ENCODE results near the gene SHLD1.
"Not testable (repeated sequence)": the region's sequence is repeated elsewhere in the genome, so short reads cannot be mapped to it uniquely, and the experiment has no call there.

The SHLD1 gene

DNA sequence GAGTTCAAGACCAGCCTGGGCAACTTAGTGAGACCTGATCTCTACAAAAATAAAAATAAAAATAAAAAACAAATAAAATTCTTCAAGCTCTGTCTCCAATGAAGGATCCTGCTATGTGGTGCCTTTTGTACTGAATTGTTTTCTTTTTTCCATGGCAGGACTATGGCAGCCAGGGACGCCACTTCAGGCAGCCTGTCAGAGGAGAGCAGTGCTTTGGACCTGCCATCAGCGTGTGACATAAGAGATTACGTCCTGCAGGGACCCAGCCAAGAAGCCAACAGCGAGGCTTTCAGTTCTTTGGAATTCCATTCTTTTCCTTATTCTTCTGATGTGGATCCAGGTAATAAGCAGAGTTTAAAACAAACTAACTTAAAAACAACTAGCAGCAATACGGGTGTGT, 22.5 kb downstream of the SHLD1 start:
- H3K4me3 ChIP-seq (ENCODE audit: low read depth, low read length) = no peak overlapping the region
- TF ChIP-seq, protein P1, sequence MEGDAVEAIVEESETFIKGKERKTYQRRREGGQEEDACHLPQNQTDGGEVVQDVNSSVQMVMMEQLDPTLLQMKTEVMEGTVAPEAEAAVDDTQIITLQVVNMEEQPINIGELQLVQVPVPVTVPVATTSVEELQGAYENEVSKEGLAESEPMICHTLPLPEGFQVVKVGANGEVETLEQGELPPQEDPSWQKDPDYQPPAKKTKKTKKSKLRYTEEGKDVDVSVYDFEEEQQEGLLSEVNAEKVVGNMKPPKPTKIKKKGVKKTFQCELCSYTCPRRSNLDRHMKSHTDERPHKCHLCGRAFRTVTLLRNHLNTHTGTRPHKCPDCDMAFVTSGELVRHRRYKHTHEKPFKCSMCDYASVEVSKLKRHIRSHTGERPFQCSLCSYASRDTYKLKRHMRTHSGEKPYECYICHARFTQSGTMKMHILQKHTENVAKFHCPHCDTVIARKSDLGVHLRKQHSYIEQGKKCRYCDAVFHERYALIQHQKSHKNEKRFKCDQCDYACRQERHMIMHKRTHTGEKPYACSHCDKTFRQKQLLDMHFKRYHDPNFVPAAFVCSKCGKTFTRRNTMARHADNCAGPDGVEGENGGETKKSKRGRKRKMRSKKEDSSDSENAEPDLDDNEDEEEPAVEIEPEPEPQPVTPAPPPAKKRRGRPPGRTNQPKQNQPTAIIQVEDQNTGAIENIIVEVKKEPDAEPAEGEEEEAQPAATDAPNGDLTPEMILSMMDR (IDR thresholded peaks at IDR 0.05; ENCODE audit: low read depth, low read length) = no peak

DNA sequence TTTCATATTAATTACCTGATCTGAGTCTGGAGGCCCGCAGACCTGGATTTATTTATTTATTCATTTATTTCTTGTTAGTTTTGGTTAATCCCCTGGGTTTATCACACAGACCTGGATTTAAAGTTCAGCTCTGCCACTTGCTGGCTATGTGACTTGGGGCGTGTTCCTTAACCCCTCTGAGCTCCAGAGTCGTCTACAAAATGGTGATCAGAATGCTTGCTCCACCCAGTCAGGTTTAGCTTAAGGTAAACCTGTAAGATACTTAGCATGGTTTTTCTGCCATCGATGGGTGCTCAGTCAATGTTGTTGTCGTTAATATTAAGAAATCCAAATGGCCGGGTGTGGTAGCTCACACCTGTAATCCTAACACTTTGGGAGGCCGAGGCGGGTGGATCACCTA, 23.4 kb downstream of the SHLD1 start:
- TF ChIP-seq, protein P1 (IDR thresholded peaks at IDR 0.05; ENCODE audit: low read depth, low read length) = no peak
- no peak overlapping the region for H3K4me3 ChIP-seq (ENCODE audit: low read depth, low read length)

DNA sequence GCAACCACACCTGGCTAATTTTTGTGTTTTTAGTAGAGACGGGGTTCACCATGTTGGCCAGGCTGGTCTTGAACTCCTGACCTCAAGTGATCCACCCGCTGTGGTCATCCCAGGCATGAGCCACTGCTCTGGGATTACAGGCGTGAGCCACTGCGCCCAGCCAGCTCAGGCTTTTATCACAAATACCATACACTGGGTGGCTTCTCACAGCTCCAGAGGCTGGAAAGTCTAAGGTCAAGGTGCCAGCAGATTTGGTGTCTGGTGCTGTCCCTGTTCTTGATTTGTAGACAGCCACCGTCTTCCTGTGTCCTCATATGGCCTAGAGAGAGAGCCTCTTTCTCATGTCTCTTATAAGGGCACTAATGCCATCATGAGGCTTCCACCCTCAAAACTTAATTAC, 25.9 kb downstream of the SHLD1 start:
- no peak overlapping the region for H3K4me3 ChIP-seq (ENCODE audit: low read depth, low read length)
- TF ChIP-seq, protein P1 (IDR thresholded peaks at IDR 0.05; ENCODE audit: low read depth, low read length) = no peak

DNA sequence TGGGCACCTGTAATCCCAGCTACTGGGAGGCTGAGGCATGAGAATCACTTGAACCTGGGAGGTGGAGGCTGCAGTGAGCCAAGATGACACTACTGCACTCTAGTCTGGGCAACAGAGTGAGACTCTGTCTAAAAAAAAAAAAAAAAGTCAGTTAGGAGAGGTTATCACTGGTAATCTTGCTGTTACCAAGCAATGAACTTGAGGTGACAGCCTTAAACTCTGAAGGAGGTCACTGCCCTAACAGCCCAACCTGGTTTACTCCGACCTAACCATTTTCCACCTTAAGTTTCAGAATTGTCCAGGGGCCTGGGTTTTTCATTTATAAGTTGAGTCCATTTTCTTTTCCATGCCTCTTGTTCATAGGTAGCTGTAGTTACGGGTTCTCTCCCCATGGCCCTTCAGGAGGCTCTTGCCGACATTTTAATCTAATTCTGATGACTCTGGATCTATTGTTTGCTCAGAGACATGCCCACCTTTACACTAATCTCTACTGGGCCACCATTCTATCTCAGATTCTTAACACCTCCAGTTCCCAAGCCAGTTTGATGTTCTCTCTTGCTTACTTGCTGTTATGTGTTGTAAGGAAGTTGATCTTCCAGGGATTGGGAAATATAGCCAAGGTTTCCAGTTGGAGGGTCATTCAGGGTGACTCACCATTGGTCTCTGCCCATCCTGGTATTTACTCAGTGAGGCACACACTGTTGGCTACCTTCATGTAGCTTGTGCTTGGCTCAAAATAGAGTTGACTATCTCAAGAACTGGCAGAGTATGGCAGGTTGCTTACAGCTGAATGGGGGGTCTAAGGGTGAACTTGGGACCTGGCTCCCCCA, 29.1 kb downstream of the SHLD1 start:
- H3K4me3 ChIP-seq (ENCODE audit: low read depth, low read length) = no peak overlapping the region
- TF ChIP-seq, protein P1 (IDR thresholded peaks at IDR 0.05; ENCODE audit: low read depth, low read length) = no peak

DNA sequence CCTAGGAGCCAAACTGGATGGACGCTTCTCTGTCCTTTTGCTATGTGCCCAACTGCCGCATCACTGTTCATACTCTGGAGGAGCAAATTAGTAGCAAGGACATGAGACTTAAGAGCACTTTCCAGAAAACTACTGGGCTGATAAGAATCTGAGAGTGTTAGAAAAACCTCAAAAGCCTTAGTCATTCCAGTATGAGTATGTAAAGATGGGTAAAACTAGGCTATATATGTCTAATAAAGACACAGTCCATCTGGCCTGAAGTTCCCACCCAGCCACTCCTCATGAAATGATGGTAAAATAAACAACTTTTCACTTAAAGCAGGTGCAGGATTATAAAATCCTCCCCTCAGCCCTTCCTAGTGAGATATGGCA, 30.6 kb downstream of the SHLD1 start:
- TF ChIP-seq, protein P1 (IDR thresholded peaks at IDR 0.05; ENCODE audit: low read depth, low read length) = no peak
- H3K4me3 ChIP-seq (ENCODE audit: low read depth, low read length) = no peak overlapping the region

DNA sequence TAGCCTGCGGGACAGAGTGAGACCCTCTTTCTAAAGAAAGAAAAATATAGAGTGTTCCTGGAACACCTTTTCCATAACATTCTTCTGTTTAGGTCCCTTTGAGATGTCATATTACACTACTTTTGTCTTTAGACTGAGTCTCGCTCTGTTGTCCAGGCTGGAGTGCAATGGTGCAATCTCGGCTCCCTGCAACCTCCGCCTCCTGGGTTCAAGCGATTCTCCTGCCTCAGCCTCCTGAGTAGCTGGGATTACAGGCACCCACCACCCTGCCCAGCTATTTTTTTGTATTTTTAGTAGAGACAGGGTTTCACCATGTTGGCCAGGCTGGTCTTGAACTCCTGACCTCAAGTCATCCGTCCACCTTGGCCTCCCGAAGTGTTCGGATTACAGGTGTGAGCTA, 31.2 kb downstream of the SHLD1 start:
- not testable (repeated sequence) for H3K4me3 ChIP-seq (ENCODE audit: low read depth, low read length)

DNA sequence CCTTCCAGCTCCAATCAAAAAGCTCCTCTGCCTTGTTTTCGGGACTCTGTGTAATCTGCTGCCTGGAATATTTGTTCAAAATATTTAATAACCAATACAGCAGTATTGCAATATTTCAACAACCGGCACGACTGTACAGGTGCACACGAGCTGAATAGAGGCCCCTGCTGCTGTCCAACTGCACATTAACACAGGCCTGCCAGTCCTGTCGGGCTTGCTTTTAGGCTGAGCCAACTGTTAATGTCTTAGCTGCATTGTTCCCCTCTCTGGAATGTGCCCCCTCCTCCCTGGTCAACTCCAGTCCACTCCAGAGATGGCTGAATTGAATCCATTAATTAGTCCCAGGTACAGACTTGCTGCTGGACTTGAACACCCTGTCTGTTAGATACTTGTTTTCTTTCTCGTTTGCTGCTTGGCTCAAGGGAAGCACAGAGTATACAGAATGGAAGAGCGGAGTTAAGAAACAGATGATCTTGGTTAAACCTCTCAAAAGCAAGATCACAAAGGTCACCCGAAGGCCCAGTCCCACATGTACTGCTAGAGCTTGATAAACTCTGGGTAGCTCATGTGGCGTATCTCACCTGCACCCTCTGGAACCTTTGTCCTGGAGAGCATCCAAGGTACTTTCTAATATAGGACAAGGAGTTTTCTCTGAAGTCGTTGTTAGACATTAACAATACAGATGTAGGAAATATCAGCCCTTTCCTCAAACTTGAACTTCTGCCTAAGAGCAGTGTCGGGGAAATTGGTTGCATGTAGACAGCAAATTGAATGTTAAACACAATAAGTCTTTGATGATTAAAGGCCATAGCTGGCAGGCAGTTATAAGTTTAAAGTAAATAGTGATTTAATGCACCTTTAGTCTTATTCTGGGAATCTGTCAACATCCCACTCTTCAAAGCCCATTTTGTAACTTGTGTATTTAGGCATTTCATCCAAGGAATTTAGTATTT, 31.9 kb downstream of the SHLD1 start:
- TF ChIP-seq, protein P1 (IDR thresholded peaks at IDR 0.05; ENCODE audit: low read depth, low read length) = no peak
- no peak overlapping the region for H3K4me3 ChIP-seq (ENCODE audit: low read depth, low read length)
